Uterus (tissue), 4 donors: ENCODE results near the gene ABAT. TPM values are rescaled to one million over a fixed set of nuclear protein-coding genes. Genes with fewer than 3 reads are reported as not detected.

Experiments used
- DNase-seq, 2 donors: peaks; one replicate each; pipeline ENCODE4 v3.0.0-alpha.2; 2019 to 2020
- H3K27ac ChIP-seq, 2 donors: fragments of 200-600 bp; sonication (generic); 1 replicate in 1 of 2; 2 replicates in 1 of 2; pipeline ENCODE4 v1.5.1; 2016 to 2018
- H3K27me3 ChIP-seq, 2 donors: fragments of 200-600 bp; sonication (generic); one replicate each; pipeline ENCODE4 v1.5.1; 2018 to 2019; ENCODE audit warnings: control low read depth in 1 of 2
- H3K36me3 ChIP-seq, 2 donors: fragments of 200-600 bp; sonication (generic); one replicate each; pipeline ENCODE4 v1.5.1; 2019; ENCODE audit warnings: control low read depth in 1 of 2
- H3K4me1 ChIP-seq, 2 donors: fragments of 200-600 bp; sonication (generic); one replicate each; pipeline ENCODE4 v1.5.1; 2018 to 2019; ENCODE audit warnings: control low read depth in 1 of 2
- H3K4me3 ChIP-seq, 2 donors: fragments of 200-600 bp; sonication (generic); 1 replicate in 1 of 2; 2 replicates in 1 of 2; pipeline ENCODE4 v1.5.1; 2018 to 2019; ENCODE audit warnings: mild to moderate bottlenecking in 1 of 2
- H3K9me3 ChIP-seq, 2 donors: fragments of 200-600 bp; sonication (generic); one replicate each; pipeline ENCODE4 v1.5.1; 2019; ENCODE audit warnings: control low read depth in 1 of 2
- CTCF ChIP-seq, 4 experiments: fragments of 200-600 bp in 2 of 4; fragments of 450-650 bp in 2 of 4; sonication (generic) in 2 of 4; IDR thresholded peaks; one replicate each; pipeline ENCODE4 v1.5.1; 2016 to 2019; ENCODE audit warnings: antibody characterized with exemption in 4 of 4, mild to moderate bottlenecking in 2 of 4, moderate library complexity in 1 of 4
- POLR2A ChIP-seq, 2 donors: fragments of 450-650 bp; IDR thresholded peaks; one replicate each; pipeline ENCODE4 v1.6.1; 2016; ENCODE audit warnings: antibody characterized with exemption in 2 of 2, mild to moderate bottlenecking in 1 of 2, moderate library complexity in 1 of 2
- intact Hi-C: fragments of 100-400 bp; cut with DNase I; formaldehyde crosslinking; loops from one replicate; pipeline ENCODE4 v1.15.1; 2023; ENCODE audit warnings: low total_unique reads
- total RNA-seq, 4 donors: library from RNA; depleted of rRNA in 3 of 4; stranded (reverse); fragments of >200 nt in 3 of 4; gene quantifications; one replicate each; pipeline versions ENCODE4 v1.1.0 to v1.2.4, GENCODE V29; 2014 to 2023
- donor health status: DM: yes; HTN: yes; CAD: no.

Gene ABAT
- total RNA-seq, 4 donors from 2014 or later: 1.0 to 11.0 (median 6.7) TPM

GRCh38 chr16:8685617-8686016, 11.2 kb downstream of the ABAT start:
- TF ChIP-seq CTCF (IDR thresholded peaks at IDR 0.05) (no peak), POLR2A (IDR thresholded peaks at IDR 0.05) (no peak)
- no peak overlapping the region for H3K4me3 ChIP-seq
- peaks cover 0 to 5% of the 10 kb centered on the region in 2 donors for H3K9me3 ChIP-seq
- H3K36me3 ChIP-seq: no peaks in the 10 kb centered on the region
- H3K27me3 ChIP-seq: no peaks in the 10 kb centered on the region
- DNase-seq: no peak
- intact Hi-C loops: no loop called here
- no peak overlapping the region for H3K27ac ChIP-seq
- H3K4me1 ChIP-seq: no peaks in the 10 kb centered on the region

- Histone ChIP-seq H3K27ac (no peak overlapping the region), H3K36me3 (no peaks in the 10 kb centered on the region), H3K4me3 (no peak overlapping the region), H3K27me3 (no peaks in the 10 kb centered on the region), H3K9me3 (peaks cover 0 to 5% of the 10 kb centered on the region in 2 donors), H3K4me1 (no peaks in the 10 kb centered on the region)
- TF ChIP-seq POLR2A (IDR thresholded peaks at IDR 0.05) (no peak), CTCF (IDR thresholded peaks at IDR 0.05) (no peak)
- intact Hi-C loops: no loop called here
- no peak for DNase-seq
Measured at GRCh38 chr16:8686031-8686621, 11.7 kb downstream of the ABAT start.

GRCh38 chr16:8686879-8687278, 12.5 kb downstream of the ABAT start:
- Histone ChIP-seq H3K27ac (no peak overlapping the region), H3K4me3 (no peak overlapping the region), H3K4me1 (no peaks in the 10 kb centered on the region), H3K27me3 (no peaks in the 10 kb centered on the region), H3K9me3 (peaks cover 0 to 5% of the 10 kb centered on the region in 2 donors), H3K36me3 (no peaks in the 10 kb centered on the region)
- intact Hi-C loops: no loop called here
- DNase-seq: no peak
- TF ChIP-seq POLR2A (IDR thresholded peaks at IDR 0.05) (no peak), CTCF (IDR thresholded peaks at IDR 0.05) (no peak)

- DNase-seq: no peak
- Histone ChIP-seq H3K27ac (no peak overlapping the region), H3K36me3 (no peaks in the 10 kb centered on the region), H3K9me3 (peaks cover 0 to 5% of the 10 kb centered on the region in 2 donors), H3K4me1 (no peaks in the 10 kb centered on the region), H3K4me3 (no peak overlapping the region), H3K27me3 (no peaks in the 10 kb centered on the region)
- no peak for TF ChIP-seq POLR2A (IDR thresholded peaks at IDR 0.05)
- no peak for TF ChIP-seq CTCF (IDR thresholded peaks at IDR 0.05)
- intact Hi-C loops: no loop called here
Measured at GRCh38 chr16:8689686-8690085, 15.3 kb downstream of the ABAT start.

GRCh38 chr16:8691728-8692127, 17.3 kb downstream of the ABAT start:
- no peaks in the 10 kb centered on the region for H3K36me3 ChIP-seq
- no peak overlapping the region for H3K27ac ChIP-seq
- H3K4me3 ChIP-seq: no peak overlapping the region
- TF ChIP-seq POLR2A (IDR thresholded peaks at IDR 0.05) (no peak), CTCF (IDR thresholded peaks at IDR 0.05) (no peak)
- no peaks in the 10 kb centered on the region for H3K4me1 ChIP-seq
- peaks cover 0 to 5% of the 10 kb centered on the region in 2 donors for H3K9me3 ChIP-seq
- intact Hi-C loops: no loop called here
- no peaks in the 10 kb centered on the region for H3K27me3 ChIP-seq
- DNase-seq: no peak
